A172 (cell line): ENCODE measurements around the gene RGS10. TPM values are rescaled to one million over a fixed set of nuclear protein-coding genes. Genes with fewer than 3 reads are reported as not detected.

Experiments used
- DNase-seq: peaks from one replicate; pipeline ENCODE4 v3.0.0-alpha.2; 2015; ENCODE audit warnings: low spot score
- total RNA-seq: library from RNA; depleted of rRNA; stranded (reverse); fragments of >200 nt; shearing (Covaris generic); gene quantifications from 2 replicates; pipeline ENCODE4 v1.2.3, GENCODE V29; 2014

Gene RGS10
- total RNA-seq, 1 experiment from 2014 or later, result 106 TPM

DNA sequence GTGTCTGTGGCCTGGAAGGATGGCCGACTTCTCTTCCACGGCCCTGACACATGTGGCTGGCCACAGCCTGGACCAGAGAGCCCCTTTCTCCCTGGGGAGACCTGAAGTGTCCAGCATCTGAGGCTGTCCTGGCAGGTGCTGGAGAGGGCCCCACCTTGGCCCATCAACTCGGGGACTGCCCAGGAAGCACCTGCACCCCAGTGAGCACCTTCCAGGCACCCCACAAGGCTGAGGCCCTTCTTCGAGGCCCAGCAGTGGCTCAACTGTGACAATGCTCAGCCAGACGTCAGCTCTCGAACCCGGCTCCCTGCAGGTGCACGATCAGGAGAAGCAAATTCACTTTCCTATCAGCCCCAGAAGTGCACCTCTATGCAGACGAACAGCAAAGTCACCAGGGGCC lies 24.3 kb downstream of the RGS10 start:
- DNase-seq, result no peak

- DNase-seq, result peak; percentile 75
These were observed 25.0 kb downstream of the RGS10 start for GRCh38 chr10:119517235-119518141.

DNA sequence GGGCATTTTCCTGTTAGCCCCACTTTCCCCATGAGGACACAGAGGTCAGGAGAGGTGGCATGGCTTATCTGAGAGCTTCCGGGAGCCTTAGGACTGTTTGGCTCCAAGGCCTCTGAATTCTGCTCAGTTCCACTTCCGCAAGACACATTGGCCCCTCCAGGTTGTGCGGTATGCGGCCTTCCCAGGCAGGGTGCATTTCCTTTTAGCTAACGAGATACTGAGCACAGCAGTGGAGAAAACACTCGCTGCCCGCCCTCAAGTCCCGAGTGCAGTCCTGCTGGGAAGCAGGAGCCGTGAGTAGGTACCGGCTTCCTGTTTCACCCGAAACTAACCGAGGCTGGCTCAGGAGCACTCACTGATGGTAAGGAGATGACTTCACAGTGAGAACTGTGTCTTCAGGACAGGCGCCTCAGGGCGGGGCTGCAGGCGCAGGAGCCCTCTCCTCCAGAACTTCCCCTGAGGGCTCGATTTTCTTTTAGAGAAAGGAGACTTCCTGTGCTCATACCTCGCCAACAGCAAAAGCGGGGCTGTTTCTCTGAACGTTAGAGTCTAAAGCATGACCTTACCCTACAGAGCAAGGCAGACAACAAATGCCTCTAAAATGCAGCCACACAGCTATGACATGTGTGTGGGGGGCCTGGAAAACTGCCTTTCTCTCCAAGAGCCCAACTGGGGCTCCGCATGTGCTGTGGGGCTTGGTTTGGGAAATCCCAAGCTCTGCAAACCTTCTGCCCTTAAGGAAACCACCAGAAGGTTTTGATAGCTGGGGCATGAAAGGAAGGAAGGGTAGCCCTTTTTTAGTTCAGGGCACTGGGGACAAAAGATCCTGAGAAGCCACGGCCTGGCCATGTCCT lies 25.9 kb downstream of the RGS10 start:
- DNase-seq, result peak; percentile 81

GRCh38 chr10:119515511-119516045 lies 26.9 kb downstream of the RGS10 start:
- no peak for DNase-seq

GRCh38 chr10:119514819-119515218 lies 27.7 kb downstream of the RGS10 start:
- no peak for DNase-seq

DNA sequence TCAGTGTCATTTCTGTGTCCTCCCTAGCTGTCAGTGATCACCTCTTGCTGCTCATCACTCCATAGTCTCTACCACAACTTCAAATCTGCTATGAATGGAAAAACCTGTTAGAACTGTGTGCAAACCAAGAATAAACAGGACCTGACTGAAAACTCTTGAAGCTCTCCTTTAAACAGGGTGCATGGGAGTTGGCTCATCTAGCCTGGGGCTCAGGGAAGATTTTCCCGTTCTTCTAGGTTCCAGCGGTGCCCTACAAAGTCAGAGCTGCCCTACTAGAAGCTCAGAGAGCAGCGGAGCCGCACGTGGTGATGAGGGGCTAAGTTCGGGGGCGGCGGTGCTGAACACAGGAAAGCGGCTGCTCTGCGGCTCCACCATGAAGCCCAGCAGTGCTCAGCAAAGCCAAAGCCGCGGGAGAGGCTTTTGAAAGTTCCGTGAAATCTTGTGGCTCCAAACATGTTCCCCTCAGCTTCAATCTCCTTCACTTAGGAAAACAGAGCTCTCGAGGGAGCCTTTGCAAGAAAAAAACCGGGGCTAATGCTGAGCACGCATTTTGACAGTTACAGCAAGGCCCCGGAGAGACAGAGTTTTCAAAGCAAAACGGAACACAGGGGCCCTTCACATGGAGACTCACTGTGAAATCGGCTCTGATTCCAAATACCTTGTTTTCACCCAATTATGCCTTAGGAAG lies 30.5 kb downstream of the RGS10 start:
- no peak for DNase-seq

- no peak for DNase-seq
These were observed 32.5 kb downstream of the RGS10 start for GRCh38 chr10:119509909-119510451.

DNA sequence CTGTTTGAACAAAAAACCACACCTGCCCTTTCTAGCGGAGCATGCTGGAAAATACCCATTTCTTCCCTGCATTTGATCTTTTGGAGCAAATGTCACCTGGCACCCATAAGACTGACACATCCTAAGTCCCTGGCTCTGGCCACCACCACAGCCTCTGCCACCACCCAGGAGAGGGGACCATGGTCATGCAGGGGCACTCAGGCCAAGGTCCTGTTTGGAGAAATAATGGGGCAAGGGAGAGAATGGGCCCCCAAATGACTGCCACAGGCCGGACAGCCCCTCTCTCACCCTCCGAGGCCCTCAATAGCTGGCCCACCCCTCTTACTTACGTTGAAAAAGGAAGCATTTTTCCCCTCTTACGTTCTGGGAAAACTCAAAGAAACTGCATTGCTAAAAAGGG lies 35.4 kb downstream of the RGS10 start:
- DNase-seq, result no peak

GRCh38 chr10:119505588-119506315 lies 36.8 kb downstream of the RGS10 start:
- DNase-seq, result no peak

- DNase-seq, result no peak
These were observed 37.4 kb downstream of the RGS10 start for GRCh38 chr10:119505131-119505551.

DNA sequence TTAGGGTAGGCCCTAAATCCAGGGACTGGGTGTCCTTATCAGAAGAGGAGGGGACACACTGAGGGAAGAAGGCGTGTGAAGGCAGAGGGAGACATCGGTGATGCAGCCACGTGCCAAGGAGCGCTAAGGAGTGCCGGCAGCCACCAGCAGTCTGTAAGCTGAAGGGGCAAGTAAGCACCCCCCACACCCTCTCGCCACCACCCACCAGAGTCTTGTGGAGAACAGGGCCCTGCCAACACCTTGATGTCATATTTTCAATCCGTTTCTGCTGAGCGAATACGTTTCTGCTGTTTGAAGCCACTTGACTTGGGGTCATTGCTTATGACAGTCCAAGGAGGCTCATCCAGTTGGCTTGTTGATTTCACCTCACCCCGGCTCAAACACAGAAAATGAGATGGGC lies 37.9 kb downstream of the RGS10 start:
- no peak for DNase-seq

DNA sequence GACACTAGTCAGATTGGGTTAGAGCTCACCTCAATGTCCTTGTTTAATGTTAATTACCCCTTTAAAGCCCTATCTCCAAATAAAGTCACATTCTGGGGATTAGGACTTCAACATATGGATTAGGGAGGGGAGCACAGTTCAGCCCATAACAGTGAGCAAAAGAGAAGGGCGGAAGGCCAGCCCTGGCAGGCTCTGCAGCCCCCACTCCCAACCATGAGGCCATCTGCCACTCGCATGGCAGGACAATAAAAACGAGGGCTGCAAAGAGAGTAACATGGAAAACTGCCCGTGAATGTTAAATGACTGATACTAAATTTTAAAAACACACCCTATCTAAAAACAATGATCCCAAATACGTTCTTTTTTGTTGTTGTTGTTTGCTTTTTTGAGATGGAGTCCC lies 38.7 kb downstream of the RGS10 start:
- DNase-seq, result no peak

DNA sequence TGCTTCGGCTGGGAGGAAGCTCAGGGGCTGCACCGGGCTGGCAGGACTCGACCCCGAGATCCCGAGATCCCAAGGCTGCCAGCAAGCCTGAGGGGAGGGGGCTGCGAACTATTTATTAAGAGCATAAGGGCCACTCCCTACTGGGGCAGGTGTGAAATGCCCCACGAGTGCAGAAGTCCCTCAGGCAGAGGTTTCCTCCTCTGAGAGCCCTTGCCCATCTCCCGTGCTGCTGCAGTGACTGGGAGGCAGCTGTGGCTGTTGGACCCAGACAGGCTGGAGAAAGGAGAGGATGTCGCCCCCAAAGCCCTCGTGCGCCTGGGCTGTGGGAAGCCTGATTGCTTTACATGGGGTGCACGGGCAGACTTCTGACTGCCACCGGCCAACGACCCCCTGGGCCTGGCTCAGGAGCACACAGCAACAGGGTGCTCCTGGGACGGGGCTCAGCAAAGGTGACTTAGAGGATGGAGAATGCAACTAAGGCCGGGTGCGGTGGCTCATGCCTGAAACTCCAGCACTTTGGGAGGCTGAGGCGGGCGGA lies 39.8 kb downstream of the RGS10 start:
- no peak for DNase-seq

- DNase-seq, result no peak
These were observed 40.3 kb downstream of the RGS10 start for GRCh38 chr10:119502209-119502608.

- no peak for DNase-seq
These were observed 40.8 kb downstream of the RGS10 start for GRCh38 chr10:119501690-119502089.

GRCh38 chr10:119500821-119501220 lies 41.7 kb downstream of the RGS10 start:
- no peak for DNase-seq

- no peak for DNase-seq
These were observed 42.3 kb downstream of the RGS10 start for GRCh38 chr10:119500123-119500795.

DNA sequence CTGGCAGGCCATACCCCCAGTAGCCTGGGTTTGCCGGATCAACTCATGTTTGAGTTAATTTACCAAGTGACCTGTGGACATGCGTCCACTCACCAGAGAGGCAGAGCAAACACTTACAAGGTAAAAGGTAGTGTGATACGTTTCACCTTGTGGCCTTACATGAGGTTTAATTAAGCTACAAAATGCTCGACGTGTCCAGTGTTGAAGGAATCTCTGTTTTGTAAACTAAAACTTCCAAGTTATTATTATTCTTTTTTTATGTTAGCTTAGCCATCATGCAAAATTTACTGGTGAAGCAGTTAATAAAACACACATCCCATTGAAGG lies 42.9 kb downstream of the RGS10 start:
- DNase-seq, result no peak

- no peak for DNase-seq
These were observed 43.4 kb downstream of the RGS10 start for GRCh38 chr10:119498889-119499676.
